Measurements from ENCODE around the gene ARHGAP8.

The ARHGAP8 gene

DNA sequence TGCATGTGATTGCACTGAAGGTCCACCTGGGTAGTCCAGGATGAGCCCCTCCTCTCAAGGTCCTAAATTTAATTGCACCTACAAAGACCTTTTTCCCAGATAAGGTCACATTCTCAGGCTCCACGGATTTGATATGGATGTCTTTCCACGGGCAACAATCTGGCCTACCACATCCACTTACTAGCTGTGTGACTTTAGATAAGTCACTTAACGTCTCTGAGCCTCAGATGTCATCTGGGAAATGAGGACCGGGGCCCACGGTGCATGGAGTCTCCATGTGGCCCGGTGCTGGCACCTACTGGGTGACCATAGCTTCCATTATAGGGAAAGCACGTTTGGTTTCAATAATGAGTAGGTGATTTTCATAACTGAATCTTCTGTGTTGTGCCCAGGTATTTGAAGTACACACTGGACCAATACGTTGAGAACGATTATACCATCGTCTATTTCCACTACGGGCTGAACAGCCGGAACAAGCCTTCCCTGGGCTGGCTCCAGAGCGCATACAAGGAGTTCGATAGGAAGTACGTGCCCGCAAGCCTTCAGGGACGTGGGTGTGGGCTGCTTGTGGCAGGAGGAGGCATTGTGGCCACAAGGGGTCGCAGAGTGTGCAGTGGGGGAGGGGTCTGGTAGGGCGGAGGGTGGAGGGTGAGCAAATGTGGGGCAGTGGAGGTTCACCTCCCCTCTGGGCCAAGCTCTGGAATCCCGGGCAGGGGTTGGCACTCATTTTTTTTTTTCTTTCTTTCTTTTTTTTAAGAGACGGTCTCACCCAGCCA, 55.7 kb downstream of the ARHGAP8 start:
- DNase-seq = no peak

DNA sequence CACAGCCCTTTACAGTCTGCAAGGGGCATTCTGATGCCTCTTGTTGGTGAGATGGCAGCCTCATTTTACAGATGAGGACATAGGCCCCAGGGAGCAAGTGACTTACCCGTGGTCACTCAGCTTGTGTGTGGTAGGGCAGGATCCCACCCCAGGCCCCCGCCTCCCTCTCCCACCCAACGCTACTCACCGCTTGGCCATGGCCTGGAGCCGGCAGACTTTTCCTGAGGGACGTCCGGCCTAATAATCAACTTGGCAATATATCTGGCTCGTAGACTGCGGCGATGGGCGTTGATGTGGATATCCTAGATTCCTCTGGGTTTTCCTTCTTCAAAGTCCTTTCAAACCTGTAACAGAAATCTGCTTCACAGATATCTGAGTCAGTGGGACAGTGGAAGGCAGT, 57.1 kb downstream of the ARHGAP8 start:
- DNase-seq = no peak

DNA sequence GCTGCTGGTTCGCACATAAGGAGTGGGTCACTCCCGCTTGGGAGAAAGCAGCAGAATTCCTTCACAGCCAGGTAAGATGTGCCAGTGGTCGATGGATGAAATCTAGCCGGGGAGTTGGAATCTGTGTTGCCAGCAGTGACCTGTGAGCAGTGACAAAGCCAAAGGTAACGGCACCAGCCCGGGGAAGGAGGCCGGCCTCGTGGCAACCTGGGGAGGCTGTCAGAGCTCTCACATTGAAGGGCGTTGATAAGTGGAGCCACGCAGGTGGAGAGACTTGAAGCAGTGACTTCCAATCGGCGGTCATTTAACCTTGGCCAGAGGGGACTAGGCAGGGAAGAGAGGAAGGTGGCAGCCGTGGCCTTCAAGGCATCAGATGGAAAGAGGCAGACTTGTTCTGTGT, 58.8 kb downstream of the ARHGAP8 start:
- DNase-seq = no peak

DNA sequence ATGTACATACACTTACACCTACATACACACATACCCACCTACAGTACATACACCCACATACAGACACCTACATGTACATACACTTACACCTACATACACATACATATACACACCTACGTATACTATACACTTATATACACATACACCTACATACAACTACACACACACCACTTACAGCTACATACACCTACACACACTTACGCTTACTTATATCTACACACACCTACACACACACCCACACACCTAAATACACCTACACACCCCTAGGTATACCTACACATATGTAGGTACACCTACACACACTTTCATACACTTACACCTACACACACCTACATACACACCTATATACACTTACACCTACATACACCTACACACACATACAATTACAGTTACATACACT, 61.0 kb downstream of the ARHGAP8 start:
- DNase-seq = no peak

DNA sequence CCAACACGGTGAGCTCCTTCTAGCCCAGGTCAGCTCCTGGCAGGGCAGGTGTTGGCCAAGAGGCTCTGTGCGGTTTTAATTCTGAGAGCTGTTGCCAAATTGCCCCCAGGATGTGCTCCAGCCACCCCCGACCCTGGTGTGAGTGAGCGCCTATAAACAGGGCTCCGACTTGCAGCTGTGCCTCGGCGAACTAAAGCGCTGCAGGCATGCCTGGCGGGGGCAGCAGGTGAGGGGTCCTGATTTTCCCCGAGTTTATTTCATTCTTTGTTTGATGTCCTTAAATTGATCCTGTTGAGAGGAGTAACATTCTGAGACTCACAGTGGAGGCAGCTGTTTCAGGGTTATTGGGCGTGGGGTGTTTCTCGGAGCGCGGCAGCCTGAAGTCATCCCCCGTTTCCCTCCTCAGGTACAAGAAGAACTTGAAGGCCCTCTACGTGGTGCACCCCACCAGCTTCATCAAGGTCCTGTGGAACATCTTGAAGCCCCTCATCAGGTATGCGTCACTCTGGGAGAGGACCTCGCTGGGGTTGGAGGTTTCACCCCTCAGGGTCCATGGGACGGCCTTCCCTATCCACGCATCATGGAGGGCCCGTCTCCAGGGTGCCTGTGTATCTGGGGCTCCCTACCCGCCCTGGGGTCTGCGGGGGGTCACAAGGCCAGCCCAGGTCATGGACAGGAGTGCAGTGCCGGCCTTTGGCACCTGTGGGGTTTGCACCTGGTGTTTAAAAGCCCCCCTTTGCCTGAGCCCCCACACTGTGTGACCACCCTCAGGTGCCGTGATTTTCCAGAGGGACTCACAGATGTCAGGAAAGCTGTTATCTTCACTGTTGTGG, 62.1 kb downstream of the ARHGAP8 start:
- DNase-seq = no peak

DNA sequence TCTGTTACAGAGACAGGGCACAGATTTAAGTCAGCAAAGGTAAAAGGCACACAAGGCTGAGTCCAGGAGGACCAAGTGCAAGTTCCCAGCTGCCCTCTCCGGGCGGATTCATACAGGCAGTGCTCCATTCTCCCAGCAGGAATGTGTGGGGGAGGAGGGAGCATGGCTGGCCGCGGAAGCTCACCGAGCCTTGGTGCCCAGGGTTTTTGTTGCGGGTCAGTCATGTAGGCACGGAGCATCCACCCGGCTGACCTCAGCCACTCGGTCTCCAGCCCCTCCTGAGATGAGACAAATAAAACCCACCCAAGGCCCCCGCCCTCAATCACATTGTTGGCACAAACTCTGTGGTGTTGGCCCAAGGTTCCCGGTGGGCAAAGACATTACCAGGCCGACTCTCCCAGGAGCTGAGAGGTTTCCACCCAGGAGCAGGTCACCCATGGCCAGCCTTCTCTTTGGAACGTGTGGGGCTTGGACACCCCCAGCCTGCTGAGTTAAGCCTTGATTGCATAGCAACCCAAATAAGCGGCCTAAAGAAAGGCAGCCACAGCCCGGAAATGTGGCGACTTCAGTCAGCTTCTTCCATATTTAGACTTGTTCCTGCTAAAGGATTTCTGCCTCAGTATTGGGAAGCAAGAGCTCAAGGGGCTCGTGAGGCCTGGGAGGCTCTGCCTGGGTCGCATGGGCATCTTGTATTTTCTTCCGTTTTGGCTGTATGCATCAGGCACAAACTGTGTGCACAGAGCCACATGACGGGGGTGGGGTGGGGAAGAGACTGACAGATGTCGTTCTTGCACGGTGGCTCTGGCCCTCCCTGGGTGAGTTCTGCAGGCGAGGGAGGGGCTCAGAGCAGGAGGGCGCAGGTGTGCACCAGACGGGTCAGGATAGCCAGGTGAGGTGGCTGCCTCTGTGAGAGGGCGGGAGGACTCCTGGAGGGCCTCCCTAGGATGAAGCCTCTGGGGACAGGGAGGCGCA, 63.0 kb downstream of the ARHGAP8 start:
- no peak for DNase-seq

DNA sequence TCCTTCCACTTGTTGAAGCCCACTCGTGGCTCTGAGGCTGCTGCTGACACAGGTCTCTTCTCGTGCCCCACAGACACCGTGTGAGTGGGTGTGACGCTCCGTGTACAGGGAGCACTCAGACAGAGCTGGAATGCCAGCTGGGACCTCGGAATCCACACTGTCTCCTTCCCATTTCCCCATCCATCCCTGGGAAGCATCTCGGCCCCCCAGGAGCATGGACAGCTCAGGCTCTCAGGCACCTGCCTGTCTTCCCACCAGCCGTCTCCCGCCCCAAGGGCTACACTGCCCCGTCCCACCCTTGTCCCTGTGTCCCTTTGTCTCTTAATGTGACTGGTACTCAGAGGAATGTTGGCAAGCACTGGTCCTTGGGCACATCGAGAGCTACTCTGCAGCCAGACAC, 63.8 kb downstream of the ARHGAP8 start:
- no peak for DNase-seq

DNA sequence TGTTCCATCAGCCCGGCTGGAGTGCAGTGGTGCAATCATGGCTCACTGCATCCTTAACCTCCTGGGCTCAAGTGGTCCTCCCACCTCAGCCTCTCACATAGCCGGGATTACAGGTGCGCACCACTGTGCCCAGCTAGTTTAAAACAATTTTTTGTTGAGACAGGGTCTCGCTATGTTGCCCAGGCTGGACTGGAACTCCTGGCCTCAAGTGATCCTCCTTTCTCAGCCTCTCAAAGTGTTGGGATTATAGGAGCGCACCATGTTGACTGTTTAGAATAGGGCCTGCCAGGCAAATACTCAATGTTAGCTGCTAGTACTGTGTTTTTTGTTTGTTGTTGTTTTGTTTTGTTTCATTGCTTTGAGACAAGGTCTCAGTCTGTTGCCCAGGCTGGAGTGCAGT, 66.4 kb downstream of the ARHGAP8 start:
- no peak for DNase-seq

DNA sequence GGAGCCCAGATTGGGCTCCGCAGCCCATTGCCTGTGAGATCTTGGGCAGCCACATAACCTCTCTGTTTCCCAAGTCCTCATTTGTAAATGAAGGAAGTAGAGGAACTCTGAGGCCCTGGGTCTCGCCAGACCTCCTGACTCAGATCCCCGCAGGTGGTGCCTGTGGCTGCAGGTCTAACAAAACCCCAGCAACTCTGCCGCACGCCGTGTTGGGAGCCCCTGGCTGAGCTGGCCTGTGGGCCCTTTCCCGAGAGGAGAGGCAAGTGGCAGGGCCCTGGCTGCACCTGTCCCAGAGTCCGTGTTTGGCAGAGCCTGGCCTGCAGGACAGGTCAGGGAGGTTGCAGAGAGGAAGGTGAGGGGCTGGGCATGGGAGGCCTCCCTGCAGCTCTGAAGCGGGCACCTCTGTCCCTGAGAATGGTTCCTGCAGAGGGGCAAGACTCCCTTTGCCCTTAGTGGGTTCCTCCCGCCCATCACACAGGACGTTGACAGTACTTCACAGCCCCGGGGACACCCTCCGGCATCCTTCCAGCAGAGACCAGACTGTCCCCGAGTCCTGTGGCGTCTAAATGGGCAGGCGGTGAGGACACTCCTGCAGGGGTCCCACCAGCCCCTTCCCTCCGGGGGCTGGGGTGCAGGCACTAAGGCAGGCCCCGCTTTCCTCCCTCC, 67.7 kb downstream of the ARHGAP8 start:
- DNase-seq = no peak

DNA sequence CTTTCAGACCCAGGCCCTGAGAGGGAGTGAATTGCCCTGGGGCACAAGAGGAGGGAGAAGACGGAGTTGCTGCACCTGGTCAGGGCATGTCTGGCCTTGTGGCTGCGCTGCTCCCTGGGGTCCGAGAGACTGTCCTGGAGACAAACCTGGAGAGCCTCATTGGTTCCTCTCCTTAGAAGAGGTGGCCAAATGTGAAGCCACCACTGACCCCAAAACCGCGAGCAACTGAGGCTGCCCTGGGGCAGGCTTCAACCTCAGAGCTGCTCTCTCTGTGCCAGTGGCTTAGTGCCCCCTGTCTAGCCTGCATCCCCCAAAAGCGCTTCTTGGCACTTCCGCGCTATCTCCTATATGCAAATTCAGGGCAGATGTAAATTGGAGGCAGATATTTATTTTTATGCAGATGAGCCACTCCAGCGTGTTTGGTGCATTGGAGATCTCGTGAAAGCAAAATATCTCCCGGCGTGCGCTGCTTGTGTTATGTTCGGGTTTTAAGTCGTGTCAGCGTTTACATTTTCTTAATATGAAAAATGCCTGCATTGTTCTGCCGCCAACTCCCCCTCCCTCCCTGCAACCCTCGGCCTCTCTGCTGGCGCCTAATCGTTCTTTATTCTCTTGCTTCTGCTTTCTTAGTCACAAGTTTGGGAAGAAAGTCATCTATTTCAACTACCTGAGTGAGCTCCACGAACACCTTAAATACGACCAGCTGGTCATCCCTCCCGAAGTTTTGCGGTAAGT, 69.5 kb downstream of the ARHGAP8 start:
- DNase-seq = no peak

DNA sequence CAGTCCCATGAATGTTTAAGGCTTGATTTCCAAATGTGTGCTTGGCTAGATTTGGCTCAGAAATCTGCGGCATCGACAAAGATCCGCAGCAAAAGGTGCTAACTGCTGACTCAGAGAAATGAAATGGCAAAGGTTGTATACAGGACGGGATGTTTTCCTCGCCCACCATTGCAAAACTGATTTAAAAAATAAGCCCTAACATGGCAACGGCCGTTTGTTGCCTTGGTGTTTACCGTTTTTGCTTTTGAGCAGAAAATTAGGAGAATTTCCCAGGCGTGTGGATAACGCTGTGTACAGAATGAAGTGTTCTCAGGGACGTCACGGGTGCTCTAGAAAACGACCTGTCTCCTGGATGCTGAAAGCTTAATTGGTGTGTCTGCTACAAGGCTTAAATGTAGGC, 70.2 kb downstream of the ARHGAP8 start:
- DNase-seq = no peak

DNA sequence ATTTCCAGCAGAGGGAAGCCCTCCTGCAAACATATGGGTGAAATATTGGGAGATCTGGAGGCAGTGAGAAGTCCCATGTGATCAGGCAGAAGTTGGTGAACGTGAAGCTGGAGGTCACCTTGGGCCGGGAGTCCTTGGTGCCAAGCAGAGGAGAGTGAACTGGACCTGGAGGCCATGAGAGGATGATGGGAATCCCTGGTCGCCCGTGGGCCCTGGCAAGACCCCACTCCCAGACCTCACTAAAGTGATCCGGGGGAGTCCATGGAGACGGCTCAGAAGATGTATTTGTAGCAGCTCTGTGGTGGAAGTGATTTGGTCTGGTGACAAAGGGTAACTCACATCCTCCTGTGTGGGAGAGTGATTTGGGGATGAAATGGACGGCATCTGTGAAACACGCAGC, 71.0 kb downstream of the ARHGAP8 start:
- no peak for DNase-seq

DNA sequence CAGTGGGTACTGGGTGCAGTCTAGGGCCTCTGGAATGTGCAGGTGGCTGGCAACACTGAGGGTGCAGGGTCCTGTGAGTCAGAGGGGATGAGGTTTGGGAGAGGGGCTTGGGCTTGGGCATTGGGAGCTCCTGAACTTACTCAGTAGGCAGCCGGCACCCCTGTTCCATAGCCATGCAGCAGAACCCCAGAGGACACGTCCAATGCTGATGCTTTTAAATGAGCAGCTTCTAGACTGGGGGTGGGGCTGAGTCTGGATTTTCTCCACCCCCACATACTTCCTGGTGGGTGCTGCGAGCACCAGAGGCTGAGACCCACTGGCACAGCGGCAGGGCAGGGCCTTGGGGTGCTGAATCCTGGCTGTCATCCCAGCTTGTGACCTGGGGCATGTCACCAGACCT, 71.4 kb downstream of the ARHGAP8 start:
- no peak for DNase-seq

DNA sequence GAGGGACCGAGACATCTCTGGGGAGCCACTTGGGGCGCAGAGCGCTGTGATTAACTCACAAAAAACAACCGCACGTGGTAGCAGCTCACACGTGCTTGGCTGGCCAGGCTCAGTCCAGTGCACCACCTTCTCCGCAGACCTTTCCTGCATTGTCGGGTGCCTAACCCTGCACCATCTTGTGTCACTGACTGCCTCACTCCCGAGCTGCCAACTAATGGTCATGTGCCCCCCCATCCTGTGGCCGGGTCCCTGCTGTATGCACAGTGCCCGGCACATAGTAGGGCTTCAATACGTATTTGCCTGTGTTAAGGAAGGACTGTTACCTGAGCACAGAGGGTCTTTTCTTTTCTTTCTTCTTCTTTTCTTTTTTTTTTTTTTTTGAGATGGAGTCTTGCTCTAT, 71.9 kb downstream of the ARHGAP8 start:
- no peak for DNase-seq

DNA sequence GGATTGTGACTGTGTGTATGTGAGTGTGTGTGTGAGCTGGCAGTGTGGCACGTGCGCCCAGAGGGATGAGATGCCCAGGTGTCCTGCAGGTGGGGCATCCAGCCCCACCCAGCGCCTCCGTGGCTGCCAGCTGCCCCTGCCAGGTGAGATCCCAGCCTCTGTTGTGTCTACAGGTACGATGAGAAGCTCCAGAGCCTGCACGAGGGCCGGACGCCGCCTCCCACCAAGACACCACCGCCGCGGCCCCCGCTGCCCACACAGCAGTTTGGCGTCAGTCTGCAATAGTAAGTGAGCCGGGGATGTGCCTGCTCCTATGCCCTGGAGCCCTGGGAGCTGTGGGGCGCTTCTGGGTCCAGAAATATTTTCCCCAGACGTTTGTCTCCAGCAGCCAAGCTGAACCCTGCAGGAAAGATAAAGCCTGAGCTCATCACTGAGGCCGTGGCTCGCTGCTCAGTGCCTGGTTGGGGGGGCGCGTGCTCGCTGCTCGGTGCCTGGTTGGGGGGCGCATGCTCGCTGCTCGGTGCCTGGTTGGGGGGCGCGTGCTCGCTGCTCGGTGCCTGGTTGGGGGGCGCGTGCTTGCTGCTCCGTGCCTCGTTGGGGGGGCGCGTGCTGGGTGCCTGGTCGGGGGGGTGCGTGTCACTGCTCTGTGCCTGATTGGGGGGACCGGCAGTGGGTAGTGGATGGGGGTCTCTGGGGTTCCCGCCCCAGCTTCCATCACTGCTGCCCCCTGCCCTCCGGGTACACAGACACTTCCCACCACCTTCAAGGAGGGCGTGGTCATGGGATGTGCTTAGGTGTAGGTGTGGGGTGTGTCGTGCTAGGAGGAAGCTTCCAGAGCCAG, 73.2 kb downstream of the ARHGAP8 start:
- DNase-seq = no peak

DNA sequence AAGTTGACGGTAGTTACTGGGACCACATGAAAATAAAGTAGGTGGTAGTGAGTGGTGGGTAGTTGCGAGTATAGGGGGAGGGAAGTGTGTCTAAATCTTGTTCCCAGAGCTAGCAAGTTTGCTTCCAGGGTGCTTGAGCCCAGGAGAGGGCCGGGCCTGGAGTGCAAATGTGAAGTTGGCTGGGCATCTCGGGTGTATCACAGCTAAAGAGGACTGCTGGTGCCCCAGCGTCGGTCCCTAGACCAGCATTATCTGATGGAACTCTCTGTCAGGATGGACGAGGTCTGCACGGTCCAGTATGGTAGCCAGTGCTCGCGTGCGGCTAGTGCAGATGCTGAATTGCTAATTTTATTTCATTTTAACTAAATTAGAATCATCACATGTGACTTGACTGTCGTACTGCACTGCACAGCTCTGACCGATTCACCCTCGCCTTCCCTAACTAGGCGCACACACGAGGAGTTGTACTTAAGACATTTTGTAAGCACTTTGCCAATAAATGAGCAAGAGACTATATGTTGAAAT, 75.4 kb downstream of the ARHGAP8 start:
- DNase-seq = no peak

DNA sequence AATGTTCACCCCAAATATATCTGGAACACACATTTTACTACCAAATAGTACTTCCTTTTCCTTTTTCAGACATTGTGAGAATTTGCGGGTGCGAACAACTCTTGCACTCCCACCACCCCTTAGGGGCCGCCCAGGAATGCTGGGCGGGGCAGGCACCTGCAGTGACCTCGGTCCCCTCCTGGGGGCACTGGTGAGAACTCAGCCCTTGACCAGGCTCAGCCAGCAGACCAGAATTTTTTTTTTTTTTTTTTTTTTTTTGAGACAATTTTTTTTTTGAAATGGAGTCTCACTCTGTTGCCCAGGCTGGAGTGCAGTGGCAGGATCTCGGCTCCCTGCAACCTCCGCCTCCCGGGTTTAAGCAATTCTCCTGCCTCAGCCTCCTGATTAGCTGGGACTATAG, 75.8 kb downstream of the ARHGAP8 start:
- DNase-seq = no peak

DNA sequence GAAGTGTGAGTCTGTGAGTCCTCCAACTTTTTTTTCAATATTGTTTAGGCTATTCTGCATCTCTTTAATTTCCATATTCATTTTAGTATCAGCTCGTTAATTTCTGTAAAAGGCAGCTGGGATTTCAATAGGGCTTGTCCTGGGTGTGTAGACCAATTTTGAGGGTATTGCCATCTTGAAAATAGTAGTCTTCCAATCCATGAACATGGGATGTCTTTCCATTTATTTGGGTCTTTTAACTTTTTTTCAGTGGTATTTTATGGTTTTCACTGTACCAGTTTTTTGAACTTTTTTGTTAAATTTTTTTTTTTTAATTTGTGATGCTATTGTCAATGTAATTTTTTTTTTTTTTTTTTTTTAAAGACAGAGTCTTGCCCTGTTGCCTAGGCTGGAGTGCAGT, 79.5 kb downstream of the ARHGAP8 start:
- DNase-seq = no peak

DNA sequence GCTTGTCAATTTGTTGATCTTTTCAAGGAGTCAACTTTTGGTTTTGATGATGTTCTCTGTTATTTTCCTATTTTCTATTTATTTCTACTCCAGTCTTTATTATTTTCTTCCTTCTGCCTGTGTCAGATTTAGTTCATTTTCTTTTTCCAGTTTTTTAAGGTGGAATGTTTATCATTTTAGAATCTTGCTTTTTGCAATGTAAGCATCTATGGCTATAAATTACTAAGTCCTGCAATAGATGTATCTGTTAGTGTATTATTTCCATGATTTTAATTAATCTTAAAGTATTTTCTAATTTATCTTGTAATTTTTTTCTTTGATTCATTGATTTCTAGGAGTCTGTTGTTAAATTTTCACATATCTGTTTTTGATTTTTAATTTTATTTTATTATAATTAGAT, 81.7 kb downstream of the ARHGAP8 start:
- DNase-seq = no peak

DNA sequence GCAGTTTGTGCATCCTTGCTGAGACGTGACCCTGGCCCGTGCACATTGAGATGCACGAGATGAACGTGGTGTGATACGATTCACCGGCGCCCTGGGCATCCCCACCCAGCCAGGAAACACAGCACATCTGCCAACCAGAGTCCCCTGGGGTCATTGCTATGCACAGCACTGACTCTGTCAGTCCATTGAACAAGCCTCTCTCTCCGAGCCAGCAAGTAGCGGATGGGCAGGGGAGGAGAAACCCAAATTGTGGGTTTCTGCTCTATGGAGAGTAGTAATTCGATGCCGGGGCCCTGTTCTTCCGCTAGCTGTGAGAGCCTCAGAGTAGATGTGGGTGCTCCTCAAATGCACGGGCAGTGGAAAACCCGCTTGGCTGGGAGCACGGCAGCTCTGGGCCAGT, 85.1 kb downstream of the ARHGAP8 start:
- no peak for DNase-seq

All from CD4-positive, alpha-beta T cell treated with Interleukin-21 for 1 hour (primary cell).